K562 treated with DMSO at 1 percent for 48 hours (cell line): ENCODE measurements around the gene MSH4. TPM values are rescaled to one million over a fixed set of nuclear protein-coding genes. Genes with fewer than 3 reads are reported as not detected.

Experiments used
- total RNA-seq: library from RNA; unstranded; fragments of 300-600 nt; gene quantifications from 2 replicates; pipeline ENCODE4 v1.2.3, GENCODE V29; 2022; ENCODE audit warnings: low replicate concordance; ENCODE audit errors: extremely low read depth

The MSH4 gene
- not detected in 2 replicates for total RNA-seq

DNA sequence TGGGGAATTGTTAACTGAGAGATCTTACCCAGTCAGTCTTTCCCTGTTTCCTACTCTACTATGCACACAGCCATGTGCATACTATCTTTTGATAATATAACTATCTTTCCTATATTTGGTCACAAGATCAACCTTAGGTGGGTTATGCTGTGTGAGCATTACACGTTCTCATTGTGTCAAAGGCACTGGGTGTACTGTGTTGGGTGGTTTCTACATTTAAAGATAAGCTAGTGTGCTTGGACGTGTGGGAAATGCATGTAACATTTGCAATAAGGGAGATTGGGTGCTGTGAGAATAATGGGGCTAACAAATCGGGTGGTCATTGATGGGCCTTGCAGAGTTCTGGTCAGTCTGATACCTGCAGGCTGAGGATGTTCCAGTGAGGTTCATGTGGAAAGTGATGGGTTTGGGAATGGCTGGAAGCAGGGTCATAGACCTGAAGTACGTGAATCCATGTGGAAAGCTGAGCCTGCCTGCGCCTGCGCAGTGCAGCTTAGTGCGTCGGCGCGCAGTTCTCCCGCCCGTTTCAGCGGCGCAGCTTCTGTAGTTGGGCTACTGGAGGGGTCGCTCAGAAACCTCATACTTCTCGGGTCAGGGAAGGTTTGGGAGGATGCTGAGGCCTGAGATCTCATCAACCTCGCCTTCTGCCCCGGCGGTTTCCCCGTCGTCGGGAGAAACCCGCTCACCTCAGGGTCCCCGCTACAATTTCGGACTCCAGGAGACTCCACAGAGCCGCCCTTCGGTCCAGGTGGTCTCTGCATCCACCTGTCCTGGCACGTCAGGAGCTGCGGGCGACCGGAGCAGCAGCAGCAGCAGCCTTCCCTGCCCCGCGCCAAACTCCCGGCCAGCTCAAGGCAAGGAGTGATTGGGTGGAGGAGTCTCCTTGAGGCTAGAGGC, at the start of gene MSH4:
MSH4 (plus strand) TSS at position 507 of the 897 bp plus-strand sequence; CDS start at position 611, 104 bp downstream.

DNA sequence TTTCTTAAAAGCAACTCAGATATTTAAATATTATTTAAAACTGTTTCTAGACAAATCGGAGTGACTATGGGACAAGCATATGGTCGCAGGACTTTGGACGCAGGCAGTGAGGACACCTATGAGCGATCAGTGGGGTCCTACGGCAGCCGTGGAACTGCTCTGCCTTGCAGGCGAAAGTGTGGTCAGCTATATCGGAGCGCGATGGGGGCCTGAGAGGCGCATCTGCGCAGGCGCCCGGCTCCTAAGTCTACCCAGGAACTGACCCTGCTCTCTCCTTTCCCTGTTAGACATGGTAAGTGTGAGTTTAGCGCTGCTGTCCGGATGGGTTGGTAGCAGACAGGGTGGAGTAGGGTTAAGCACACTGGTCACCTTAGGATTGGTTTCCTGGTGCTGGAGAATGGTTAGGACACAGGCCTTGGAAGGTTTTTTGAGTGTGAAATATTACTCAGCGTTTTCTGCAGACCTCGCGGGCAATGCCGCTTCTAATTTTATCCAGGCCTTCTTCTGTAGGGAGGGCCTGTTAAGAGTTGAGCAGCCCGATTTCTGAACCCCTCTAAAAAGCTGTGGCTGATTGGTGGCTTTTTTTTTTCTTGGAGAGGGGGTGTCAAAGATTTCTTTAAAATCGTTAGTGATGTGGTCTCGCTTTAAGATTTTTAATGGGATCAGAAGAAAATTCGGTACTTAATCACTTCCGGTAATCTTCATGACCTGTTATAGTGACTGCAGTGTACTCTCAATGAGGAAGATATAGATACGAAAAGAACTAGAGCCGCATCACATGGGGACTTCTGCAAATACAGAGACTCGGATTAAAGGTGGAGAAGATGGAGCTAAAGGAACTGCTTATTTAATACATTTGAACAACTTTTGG, 10.5 kb upstream of the MSH4 start, which contains the start of gene RABGGTB:
RABGGTB (plus strand) TSS at position 274 of the 871 bp plus-strand sequence; CDS start at position 290, 16 bp downstream.

GRCh38 chr1:75932304-75932703, 135.6 kb downstream of the MSH4 start, which contains the start of gene ASB17:
ASB17 (minus strand) TSS chr1:75932404; CDS start chr1:75932291, 113 bp downstream.

Other genes with a start within 250 kb of the MSH4 start
- gene SLC44A5, start 185.8 kb upstream of the MSH4 start, total RNA-seq: not detected in 2 replicates
- gene ACADM, start 72.2 kb upstream of the MSH4 start, total RNA-seq: not detected in 2 replicates
- gene RABGGTB, start 10.6 kb upstream of the MSH4 start, total RNA-seq: 324 TPM in 1 of 2 replicates, not detected in the other
- gene ASB17, start 135.5 kb downstream of the MSH4 start, total RNA-seq: not detected in 2 replicates